HG02885 (cell line): ENCODE data around the gene GLG1.
A peak's percentile ranks its signal among the peaks of the same experiment; 100 is the strongest.

Source experiments
- ATAC-seq: cut with Tn5 transposase; IDR thresholded peaks from one replicate; pipeline ENCODE4 v1.9.1; 2021; ENCODE audit warnings: mild to moderate bottlenecking; ENCODE audit not compliant: unreplicated experiment, poor library complexity

The GLG1 gene

DNA sequence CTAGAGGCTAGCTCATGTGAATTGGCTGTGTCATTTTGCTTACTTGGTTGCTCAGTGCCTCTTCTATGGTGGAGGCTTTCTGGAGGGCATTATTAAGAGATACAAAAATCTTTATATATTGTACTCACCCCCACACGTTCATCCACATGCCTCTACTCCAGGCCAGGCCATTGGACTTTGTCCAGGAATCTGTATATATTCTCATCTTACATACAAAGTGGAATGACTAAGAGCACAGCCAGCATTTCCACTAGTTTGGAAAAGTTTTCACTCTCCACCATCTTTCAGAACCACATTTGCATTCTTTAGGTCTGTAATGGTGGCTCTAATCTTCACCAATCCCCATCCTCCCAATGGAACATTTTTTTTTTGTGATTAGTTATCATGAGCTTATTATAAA lies 4.8 kb upstream of the GLG1 start:
- ATAC-seq, result no peak

GRCh38 chr16:74608944-74609343 lies 2.0 kb upstream of the GLG1 start:
- ATAC-seq, result no peak

DNA sequence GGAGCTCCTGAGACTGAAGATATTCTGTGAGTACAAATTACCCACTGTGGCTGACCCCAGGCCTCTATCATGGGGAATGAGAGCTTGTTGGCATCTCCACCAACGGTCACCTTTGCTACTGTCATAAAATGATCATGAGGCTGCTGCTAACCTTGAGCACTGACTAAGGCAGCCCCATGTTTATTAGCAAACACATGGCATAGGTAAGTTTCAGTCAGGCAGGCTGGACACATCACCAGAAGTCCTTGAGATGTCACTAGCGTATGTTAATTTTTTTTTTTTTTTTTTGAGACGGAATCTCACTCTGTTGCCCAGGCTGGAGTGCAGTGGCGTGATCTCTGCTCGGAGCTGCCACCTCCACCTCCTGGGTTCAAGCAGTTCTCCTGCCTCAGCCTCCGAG lies 1.5 kb upstream of the GLG1 start:
- ATAC-seq, result no peak

DNA sequence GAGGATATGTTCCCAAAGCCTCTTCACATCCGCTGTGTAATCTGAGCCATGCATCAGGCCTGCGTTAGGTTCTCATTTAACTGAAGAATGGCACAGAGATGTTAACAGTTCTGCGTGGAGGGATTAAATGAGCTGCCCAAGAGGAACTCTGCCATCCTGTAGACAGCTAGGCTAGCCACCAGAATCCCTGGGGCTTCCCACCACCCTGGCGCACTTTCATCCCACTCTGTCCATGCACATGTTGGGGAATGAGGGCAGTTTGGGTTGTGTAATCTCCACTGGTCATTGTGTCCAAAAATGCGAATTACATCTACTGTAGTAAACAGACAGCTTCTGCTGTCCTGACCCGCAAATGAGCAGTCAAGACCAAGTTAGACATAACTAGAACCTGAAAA lies 1.0 kb upstream of the GLG1 start:
- ATAC-seq, result no peak

DNA sequence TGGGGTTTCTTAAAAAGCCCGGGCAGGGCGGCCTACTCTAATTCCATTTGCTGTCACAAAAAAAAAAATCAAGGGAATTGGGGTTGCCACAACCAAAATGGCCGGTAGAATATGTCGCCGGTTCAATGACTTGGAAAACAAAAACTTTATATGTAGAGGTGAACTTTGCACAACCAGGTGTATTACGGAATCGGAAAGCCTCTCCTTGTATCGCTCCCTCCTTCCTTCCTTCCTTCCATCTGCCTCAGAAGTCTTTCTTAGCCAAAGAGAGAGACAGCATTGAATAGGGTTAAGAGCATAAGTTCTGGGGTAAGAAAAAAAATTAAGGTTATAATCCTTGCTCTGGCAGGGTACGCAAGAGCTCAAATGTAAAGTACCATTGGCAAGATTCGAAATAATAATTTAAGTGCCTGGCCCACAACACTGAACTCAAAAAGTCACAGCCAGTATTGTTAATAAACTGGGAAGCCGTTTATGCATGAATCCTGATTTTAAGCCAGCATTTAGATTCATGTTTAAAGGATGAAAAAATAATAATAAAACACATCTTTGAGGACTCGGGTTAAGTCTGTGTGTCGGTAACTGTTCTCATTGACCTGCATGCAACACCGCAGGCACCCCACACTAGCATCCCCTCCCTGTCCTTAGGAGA lies 522 bp upstream of the GLG1 start:
- peak; percentile 24 for ATAC-seq

- peak; percentile 3 for ATAC-seq
Measured at GRCh38 chr16:74605746-74606520, 981 bp downstream of the GLG1 start.

GRCh38 chr16:74605332-74605731 lies 1.6 kb downstream of the GLG1 start:
- no peak for ATAC-seq

GRCh38 chr16:74603848-74604247 lies 3.1 kb downstream of the GLG1 start:
- ATAC-seq, result no peak

- peak; percentile 80 for ATAC-seq
Measured at GRCh38 chr16:74601126-74601871, 5.6 kb downstream of the GLG1 start.

DNA sequence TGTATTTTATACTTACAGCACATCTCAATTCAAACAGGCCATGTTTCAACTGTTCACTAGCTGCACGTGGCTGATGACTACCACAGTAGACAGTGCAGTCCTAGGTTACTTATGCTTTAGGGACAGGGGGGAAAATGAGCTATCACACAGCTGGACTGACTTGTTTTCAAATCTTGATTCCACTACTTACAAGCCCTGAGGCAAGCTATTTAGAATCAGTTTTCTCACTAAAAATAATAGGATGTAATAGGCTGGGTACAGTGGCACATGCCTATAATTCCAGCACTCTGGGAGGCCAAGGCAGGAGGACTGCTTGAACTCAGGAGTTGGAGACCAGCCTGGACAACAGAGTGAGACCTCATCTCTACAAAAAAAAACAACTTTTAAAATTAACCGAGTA lies 10.3 kb downstream of the GLG1 start:
- ATAC-seq, result no peak

GRCh38 chr16:74592847-74593246 lies 14.1 kb downstream of the GLG1 start:
- ATAC-seq, result no peak

DNA sequence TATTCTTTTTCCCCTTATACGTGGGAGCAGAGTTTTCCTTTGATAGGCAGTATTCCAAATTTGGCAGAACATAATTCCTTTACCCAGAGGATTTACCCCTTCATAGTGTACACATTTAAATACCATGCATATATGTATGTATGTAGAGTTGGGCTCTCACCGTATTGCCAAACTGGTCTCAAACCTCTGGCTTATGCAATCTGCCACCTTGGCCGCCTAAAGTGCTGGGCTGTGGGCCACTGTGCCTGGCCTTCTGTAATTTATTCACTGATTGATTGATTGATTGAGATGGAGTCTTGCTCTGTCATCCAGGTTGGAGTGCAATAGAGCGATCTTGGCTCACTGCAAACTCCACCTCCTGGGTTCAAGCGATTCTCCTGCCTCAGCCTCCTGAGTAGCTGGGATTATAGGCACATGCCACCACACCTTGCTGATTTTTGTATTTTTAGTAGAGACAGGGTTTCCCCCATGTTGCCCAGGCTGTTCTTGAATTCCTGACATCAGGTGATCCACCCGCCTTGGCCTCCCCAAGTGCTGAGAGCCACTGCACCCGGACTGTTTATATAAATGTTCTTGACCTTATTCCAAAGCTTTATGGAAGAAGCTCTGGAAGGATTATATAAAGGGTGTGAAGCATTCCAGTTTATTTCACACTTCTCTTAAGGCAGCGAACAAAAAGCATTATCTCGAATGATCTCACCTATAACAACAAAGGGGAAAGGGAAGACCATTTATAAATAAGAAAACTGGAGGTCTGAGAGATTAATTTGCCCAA lies 14.9 kb downstream of the GLG1 start:
- ATAC-seq, result no peak

DNA sequence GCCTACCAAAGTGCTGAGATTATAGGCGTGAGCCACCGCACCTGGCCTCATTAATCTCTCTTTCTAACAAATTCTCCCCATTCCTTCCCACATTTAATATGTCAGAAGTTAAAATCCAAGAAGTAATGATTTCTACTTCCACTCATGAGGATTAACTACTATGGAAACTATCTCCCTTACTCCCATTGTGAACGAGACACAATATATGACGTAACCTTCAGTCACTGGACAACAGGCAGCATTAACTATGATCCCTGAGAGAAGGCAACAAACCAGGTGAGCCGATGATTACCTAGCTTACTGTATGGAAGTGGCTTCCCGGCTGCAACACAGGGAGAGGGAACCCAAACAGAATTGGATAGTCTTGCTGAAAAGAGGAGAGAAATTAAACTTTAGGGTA lies 20.0 kb downstream of the GLG1 start:
- no peak for ATAC-seq

DNA sequence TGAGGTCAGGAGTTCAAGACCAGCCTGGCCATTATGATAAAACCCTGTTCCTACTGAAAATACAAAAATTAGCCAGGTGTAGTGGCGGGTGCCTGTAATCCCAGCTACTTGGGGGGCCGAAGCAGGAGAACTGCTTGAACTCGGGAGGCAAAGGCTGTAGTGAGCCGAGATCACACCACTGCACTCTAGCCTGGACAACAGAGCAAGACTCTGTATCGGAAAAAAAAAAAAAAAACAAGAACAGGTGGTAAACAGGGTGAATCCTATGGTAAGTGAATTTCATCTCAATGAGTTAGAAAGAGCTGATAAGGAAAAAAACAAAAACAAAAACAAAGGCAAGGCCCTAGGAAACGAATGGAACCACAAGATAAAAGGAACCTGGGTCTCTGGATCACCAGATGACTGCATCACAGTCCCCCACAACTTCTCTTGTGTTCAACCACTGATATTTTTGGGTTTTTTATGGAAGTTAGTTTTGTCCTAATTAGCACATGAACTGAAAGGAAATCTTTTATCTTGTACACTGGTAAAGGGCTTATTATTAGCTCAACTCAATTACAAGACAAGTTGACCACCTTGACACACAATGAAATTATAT lies 21.0 kb downstream of the GLG1 start:
- no peak for ATAC-seq

DNA sequence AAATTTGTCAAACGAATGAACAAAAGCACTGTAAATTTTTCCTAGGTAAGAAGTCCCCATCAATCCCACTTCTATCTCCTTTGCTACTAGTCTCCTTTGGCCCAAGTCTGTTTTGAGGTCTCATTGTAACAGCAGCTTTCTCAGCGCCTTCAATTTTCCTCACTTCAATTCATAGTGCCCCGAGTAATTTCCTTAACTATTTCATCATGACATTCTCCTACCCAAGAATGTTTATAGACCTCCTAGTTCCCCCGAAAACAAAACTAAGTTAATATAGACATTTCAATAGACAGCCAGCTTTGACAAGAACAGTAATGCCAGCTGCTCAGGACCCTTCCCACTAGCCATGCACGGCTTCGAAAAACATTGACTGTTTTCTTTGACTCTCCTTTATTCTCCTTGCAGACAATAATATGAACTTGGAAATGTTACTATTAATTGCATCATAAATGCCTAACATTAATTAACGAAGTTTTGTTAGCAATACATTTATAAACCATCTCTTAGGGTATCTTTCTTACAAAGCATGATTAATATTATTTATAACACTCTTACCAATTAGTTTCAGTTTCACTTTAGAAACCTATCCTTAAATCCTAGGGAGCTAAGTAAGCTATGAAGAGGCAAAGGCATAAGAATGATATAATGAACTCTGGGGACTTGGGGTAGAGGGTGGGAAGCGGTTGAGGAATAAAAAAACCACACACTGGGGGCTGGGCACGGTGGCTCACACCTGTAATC lies 22.8 kb downstream of the GLG1 start:
- no peak for ATAC-seq

DNA sequence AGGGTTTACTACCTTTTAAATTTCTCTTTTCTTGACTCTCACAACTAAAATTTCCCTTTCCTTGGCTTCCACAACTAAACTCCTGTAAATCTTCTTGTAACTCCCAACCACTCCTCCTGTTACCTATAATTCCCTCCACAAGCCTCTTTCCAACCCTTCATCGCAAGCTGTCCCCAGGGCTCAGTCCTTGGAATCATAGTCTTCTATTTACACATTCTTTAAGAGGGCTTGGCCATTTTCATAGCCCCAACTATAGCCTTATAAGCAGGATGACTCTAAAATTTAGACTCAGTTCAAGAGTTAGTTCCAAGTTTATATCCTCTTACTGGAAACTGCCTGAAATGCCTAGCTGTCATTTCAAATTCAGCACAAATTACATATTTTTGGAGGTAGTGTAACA lies 23.9 kb downstream of the GLG1 start:
- ATAC-seq, result no peak

DNA sequence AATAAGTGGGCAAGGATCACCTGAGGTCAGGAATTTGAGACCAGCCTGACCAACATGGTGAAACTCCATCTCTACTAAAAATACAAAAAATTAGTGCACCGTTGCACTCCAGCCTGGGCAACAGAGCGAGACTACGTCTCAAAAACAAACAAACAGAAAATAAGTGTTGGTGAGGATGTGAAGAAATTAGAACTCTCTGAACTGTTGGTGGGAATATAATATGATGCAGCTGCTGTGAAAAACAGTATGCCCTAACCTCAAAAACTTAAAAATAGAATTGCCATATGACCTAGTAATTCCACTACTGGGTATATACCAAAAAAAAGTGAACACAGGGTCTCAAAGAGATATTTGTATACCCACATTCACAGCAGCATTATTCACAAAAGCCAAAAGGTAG lies 26.1 kb downstream of the GLG1 start:
- no peak for ATAC-seq

- ATAC-seq, result no peak
Measured at GRCh38 chr16:74578838-74579237, 28.1 kb downstream of the GLG1 start.

DNA sequence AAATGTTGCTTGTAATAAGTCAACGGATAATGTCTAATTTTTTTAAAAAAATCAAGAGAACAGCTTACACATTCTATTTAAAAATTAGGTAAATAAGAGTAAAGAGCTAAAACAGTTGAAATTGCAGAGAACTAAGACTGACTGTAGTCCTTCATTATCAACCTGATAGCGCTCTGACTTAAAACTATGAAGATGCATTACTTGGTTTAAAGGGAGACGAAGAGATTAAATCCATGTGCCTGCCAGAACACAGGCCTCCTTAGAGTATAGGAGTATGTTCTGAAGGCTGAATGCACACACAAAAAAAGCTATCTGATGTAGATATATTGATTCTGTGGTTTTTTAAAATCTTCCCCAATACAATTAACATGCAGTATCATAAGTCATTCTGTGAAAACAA lies 28.5 kb downstream of the GLG1 start:
- ATAC-seq, result no peak
